Measurements from ENCODE around the gene PHC2.

The PHC2 gene

DNA sequence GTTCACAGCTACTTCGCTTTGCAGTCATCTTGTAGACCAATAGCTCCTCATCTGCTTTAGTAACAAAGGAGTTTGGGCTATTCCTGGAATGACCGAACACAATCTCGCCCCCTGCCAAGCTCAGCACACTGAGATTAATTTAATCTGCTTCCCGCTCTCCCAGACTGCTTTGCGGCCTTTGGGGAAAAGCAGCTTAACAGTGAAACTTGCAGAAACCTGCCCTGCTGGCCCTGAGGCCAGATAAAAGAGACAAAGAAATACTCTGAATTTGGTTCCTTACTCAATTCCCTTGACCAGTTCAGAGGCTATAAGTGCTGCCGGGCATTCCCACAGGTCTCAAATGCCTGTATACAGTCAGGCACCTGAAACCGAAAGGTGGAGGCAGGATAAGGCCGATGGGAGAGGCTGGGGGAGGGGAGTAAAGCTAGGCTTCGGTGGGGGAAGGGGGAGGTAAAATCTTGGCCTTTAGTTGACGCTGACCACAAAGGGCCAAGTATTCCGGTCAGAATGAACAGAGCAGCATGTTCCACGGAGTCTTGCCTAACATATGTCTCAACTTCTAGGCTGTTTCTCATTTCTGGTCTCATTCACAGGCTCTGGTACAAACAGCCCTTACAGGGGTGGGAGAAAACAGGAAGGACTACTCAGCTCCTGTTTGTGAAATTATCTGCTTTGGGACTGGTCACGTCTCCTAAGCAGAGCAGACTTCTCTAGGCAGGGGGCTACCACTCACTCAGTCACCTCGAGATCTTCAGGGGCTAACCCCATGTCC, 92.3 kb downstream of the PHC2 start:
- DNase-seq (ENCODE audit: low read depth), result peak; percentile 61
- no peak overlapping the region for H3K4me3 ChIP-seq (ENCODE audit: low read length)

DNA sequence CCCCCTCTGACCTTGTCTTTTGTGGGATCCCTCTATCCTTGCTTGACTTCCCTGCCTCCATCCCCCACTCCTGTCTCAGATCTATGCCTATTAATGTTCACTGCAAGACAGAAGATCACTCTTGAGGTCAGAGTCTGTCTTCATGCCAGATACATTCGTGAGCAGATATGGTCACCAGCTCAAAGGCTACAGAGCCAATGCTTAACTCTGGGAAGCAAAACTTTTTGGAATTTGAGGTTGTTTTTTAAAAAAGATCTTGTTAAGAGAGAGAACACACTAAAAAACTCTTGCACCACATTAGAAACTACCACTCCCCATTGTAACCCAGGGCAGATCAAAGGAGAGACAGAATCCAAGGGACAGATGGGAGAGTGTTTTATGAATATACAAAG, 92.9 kb downstream of the PHC2 start:
- TF ChIP-seq, protein P1, sequence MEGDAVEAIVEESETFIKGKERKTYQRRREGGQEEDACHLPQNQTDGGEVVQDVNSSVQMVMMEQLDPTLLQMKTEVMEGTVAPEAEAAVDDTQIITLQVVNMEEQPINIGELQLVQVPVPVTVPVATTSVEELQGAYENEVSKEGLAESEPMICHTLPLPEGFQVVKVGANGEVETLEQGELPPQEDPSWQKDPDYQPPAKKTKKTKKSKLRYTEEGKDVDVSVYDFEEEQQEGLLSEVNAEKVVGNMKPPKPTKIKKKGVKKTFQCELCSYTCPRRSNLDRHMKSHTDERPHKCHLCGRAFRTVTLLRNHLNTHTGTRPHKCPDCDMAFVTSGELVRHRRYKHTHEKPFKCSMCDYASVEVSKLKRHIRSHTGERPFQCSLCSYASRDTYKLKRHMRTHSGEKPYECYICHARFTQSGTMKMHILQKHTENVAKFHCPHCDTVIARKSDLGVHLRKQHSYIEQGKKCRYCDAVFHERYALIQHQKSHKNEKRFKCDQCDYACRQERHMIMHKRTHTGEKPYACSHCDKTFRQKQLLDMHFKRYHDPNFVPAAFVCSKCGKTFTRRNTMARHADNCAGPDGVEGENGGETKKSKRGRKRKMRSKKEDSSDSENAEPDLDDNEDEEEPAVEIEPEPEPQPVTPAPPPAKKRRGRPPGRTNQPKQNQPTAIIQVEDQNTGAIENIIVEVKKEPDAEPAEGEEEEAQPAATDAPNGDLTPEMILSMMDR (IDR thresholded peaks at IDR 0.05; ENCODE audit: insufficient read depth, low read depth, low read length, missing control alignments), result no peak
- no peak for DNase-seq (ENCODE audit: low read depth)
- no peak overlapping the region for H3K4me3 ChIP-seq (ENCODE audit: low read length)

More for the DNA sequence above, 92.3 kb downstream of the PHC2 start:
- TF ChIP-seq, protein P1 (IDR thresholded peaks at IDR 0.05; ENCODE audit: insufficient read depth, low read depth, low read length, missing control alignments), result no peak

DNA sequence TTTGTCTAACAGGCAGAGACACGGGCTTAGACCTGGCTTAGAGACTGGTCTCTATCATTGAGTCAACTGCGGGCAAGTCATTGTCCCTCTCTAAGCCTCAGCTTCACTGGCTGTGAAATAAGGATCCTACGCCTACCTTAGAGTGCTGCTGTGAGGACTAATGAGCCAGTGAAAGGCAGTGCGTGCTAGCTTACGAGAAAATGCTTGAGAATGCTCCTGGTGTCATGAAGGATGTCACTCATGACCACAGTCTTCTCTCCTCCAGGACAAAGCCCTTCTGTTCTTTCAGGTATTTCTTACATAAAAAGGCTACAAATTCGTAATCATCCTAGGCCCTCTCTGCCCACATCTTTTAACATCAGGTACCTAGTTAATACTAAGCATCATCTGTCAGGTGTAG, 93.5 kb downstream of the PHC2 start:
- DNase-seq (ENCODE audit: low read depth), result no peak
- no peak overlapping the region for H3K4me3 ChIP-seq (ENCODE audit: low read length)
- TF ChIP-seq, protein P1 (IDR thresholded peaks at IDR 0.05; ENCODE audit: insufficient read depth, low read depth, low read length, missing control alignments), result no peak

DNA sequence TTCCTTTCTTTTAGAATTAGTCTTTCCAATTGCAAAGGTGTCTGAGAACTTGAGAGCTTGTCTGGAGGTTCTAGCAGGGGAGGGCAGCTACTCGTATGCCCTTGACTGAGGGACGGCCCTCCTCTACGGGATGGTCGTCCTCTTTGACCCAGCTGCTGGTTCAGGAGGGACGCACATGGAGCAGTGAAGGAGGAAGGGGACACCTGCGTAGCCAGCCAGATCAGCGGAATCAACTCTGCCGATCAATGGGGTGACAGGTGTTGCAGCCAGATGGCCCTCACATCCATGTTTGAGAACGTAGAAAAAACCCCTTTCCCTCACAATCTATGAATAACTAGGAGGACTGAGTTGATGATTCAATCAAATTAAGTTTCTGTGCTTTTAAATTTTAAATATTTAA, 94.3 kb downstream of the PHC2 start:
- TF ChIP-seq, protein P1 (IDR thresholded peaks at IDR 0.05; ENCODE audit: insufficient read depth, low read depth, low read length, missing control alignments), result no peak
- no peak overlapping the region for H3K4me3 ChIP-seq (ENCODE audit: low read length)
- DNase-seq (ENCODE audit: low read depth), result no peak

DNA sequence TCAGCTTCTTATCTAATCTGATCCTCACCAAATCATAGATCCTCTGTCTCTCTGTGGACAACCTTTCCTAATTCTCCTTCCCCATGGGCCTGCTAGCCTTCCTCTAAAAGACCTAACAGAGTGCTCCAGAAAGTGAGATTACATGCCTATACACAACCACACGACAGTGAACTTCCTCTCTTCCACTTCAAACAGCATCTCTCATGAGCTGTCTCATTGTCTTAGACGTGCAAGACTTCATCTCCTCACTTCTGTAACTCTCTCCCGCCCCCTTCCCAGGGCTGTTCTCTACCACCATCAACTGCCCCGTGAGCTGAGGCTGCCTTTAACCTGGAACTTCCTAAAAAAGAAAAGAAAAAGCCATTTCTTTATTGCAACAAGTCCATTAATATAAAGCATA, 95.9 kb downstream of the PHC2 start:
- TF ChIP-seq, protein P1 (IDR thresholded peaks at IDR 0.05; ENCODE audit: insufficient read depth, low read depth, low read length, missing control alignments), result no peak
- DNase-seq (ENCODE audit: low read depth), result no peak
- H3K4me3 ChIP-seq (ENCODE audit: low read length), result no peak overlapping the region

DNA sequence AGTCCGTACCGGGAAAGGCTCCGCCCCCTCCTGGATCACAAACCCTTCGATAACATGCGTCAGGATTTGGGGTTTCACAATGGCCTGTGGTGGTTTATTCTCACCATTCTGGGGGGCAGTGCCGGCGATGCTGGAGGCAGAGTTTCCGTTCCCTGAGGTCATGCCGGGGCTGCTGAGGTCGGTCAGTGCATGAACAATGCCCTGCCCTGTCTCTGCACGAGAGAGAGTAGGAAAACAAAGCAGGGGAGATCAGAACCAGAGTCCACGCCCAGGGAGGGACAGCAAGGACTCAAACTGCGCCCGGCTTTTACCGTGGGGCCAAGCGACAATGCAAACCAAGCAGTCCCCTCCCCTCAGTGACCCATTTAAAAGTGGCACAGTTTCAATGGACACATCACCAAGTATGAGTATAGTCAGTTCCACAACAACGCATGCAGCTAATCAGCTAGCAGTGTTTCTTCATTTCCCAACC, 96.8 kb downstream of the PHC2 start:
- TF ChIP-seq, protein P1 (IDR thresholded peaks at IDR 0.05; ENCODE audit: insufficient read depth, low read depth, low read length, missing control alignments), result no peak
- H3K4me3 ChIP-seq (ENCODE audit: low read length), result no peak overlapping the region
- DNase-seq (ENCODE audit: low read depth), result no peak

DNA sequence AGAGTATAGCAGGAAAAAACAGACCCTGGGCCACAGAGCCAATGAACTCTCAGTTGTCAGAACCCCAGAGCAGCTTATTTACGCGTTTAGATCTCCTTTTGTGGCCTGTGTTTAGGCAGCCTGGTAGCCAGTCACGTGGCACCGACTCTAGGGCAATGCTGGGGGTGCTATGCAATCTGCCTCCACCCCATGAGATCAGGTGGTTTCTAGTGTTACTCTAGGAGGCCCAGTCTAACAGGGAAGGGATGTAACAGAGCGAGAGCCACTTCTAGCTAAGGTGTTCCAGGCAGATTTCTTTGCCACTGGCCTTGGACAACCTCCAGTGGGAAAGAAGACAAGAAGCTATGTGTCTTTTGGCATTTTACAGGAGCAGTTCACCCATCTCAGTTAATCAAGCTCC, 98.0 kb downstream of the PHC2 start:
- TF ChIP-seq, protein P1 (IDR thresholded peaks at IDR 0.05; ENCODE audit: insufficient read depth, low read depth, low read length, missing control alignments), result no peak

More for the DNA sequence above, 98.0 kb downstream of the PHC2 start:
- no peak overlapping the region for H3K4me3 ChIP-seq (ENCODE audit: low read length)
- no peak for DNase-seq (ENCODE audit: low read depth)

All from epithelial cell of esophagus (primary cell).